SK-N-SH treated with all-trans-retinoic acid at 6 μM for 48 hours (cell line): ENCODE measurements around the gene PHF3.

Experiments used
- ATAC-seq: fragments of 200-7000 bp; cut with Tn5 transposase; 3 replicates; pipeline ENCODE4 v1.9.1; 2020; ENCODE audit warnings: mild to moderate bottlenecking, moderate library complexity
- ARNTL ChIP-seq: fragments of 450-650 bp; formaldehyde crosslinking; IDR thresholded peaks from 2 replicates; pipeline ENCODE4 v1.5.0; 2020; ENCODE audit warnings: low read depth, mild to moderate bottlenecking, moderate library complexity, borderline replicate concordance
- BACH2 ChIP-seq: fragments of 250-450 bp; sonication (Bioruptor Pico); IDR thresholded peaks from 2 replicates; pipeline ENCODE4 v1.9.0; 2021; ENCODE audit warnings: mild to moderate bottlenecking, borderline replicate concordance
- CREB5 ChIP-seq: fragments of 250-450 bp; sonication (Bioruptor Pico); IDR thresholded peaks from 2 replicates; pipeline ENCODE4 v1.5.1; 2020; ENCODE audit warnings: low read depth, mild to moderate bottlenecking, moderate library complexity
- CSDC2 ChIP-seq: fragments of 250-450 bp; sonication (Bioruptor Pico); IDR thresholded peaks from 2 replicates; pipeline ENCODE4 v1.5.0; 2020; ENCODE audit warnings: mild to moderate bottlenecking, moderate library complexity
- ESRRG ChIP-seq: fragments of 250-450 bp; sonication (Bioruptor Pico); IDR thresholded peaks from 2 replicates; pipeline ENCODE4 v1.6.1; 2021; ENCODE audit warnings: mild to moderate bottlenecking
- POU6F1 ChIP-seq: fragments of 250-450 bp; sonication (Bioruptor Pico); IDR thresholded peaks from 2 replicates; pipeline ENCODE4 v1.8.0; 2021; ENCODE audit warnings: low read depth, mild to moderate bottlenecking, moderate library complexity, borderline replicate concordance
- PPARA ChIP-seq: fragments of 250-450 bp; sonication (Bioruptor Pico); IDR thresholded peaks from 2 replicates; pipeline ENCODE4 v1.5.0; 2020; ENCODE audit warnings: mild to moderate bottlenecking, borderline replicate concordance
- RARB ChIP-seq: fragments of 250-450 bp; sonication (Bioruptor Pico); IDR thresholded peaks from 2 replicates; pipeline ENCODE4 v1.8.0; 2021; ENCODE audit warnings: mild to moderate bottlenecking, moderate library complexity
- SNAI2 ChIP-seq: fragments of 250-450 bp; sonication (Bioruptor Pico); IDR thresholded peaks from 2 replicates; pipeline ENCODE4 v1.5.0; 2020; ENCODE audit warnings: mild to moderate bottlenecking, moderate library complexity
- TOX ChIP-seq: fragments of 250-450 bp; sonication (Bioruptor Pico); IDR thresholded peaks from 2 replicates; pipeline ENCODE4 v1.8.0; 2021; ENCODE audit warnings: mild to moderate bottlenecking, moderate library complexity, borderline replicate concordance
- ZFP3 ChIP-seq: fragments of 250-450 bp; sonication (Bioruptor Pico); IDR thresholded peaks from 2 replicates; pipeline ENCODE4 v1.5.0; 2020; ENCODE audit warnings: mild to moderate bottlenecking, moderate library complexity
- ZFP30 ChIP-seq: fragments of 450-650 bp; formaldehyde crosslinking; IDR thresholded peaks from 2 replicates; pipeline ENCODE4 v1.5.0; 2022; ENCODE audit warnings: mild to moderate bottlenecking, moderate library complexity
- ZNF565 ChIP-seq: fragments of 450-650 bp; formaldehyde crosslinking; conservative IDR thresholded peaks from 2 replicates; pipeline ENCODE4 v1.5.0; 2020; ENCODE audit warnings: low read depth, mild to moderate bottlenecking, moderate library complexity
- ZNF70 ChIP-seq: fragments of 450-650 bp; formaldehyde crosslinking; IDR thresholded peaks from 2 replicates; pipeline ENCODE4 v1.5.0; 2020; ENCODE audit warnings: mild to moderate bottlenecking, moderate library complexity
- ZNF8 ChIP-seq: fragments of 450-650 bp; formaldehyde crosslinking; IDR thresholded peaks from 2 replicates; pipeline ENCODE4 v1.5.0; 2020; ENCODE audit warnings: mild to moderate bottlenecking, moderate library complexity
- TF ChIP-seq, protein P1 (sequence below): fragments of 250-450 bp; sonication (Bioruptor Pico); IDR thresholded peaks from 2 replicates; pipeline ENCODE4 v1.5.0; 2020; ENCODE audit warnings: mild to moderate bottlenecking, moderate library complexity
- TF ChIP-seq, protein P2 (sequence below): fragments of 250-450 bp; sonication (Bioruptor Pico); IDR thresholded peaks from 2 replicates; pipeline ENCODE4 v1.8.0; 2020; ENCODE audit warnings: mild to moderate bottlenecking, moderate library complexity, borderline replicate concordance
- TF ChIP-seq, protein P3 (sequence below): fragments of 250-450 bp; sonication (Bioruptor Pico); IDR thresholded peaks from 2 replicates; pipeline ENCODE4 v1.5.1; 2021; ENCODE audit warnings: mild to moderate bottlenecking, moderate library complexity

PHF3 gene

GRCh38 chr6:63592886-63593285 is 42.7 kb upstream of the PHF3 start:
- TF ChIP-seq POU6F1 (CRISPR knock-in tag): no peak
- no peak for TF ChIP-seq ZFP3
- no peak for TF ChIP-seq ZFP30 (CRISPR knock-in tag)
- TF ChIP-seq TOX (CRISPR knock-in tag): no peak
- TF ChIP-seq CREB5 (CRISPR knock-in tag): no peak
- no peak for TF ChIP-seq ESRRG (CRISPR knock-in tag)
- no peak for TF ChIP-seq ZNF70 (CRISPR knock-in tag)
- TF ChIP-seq RARB (CRISPR knock-in tag): no peak
- no peak for TF ChIP-seq PPARA (CRISPR knock-in tag)
- TF ChIP-seq, protein P1, sequence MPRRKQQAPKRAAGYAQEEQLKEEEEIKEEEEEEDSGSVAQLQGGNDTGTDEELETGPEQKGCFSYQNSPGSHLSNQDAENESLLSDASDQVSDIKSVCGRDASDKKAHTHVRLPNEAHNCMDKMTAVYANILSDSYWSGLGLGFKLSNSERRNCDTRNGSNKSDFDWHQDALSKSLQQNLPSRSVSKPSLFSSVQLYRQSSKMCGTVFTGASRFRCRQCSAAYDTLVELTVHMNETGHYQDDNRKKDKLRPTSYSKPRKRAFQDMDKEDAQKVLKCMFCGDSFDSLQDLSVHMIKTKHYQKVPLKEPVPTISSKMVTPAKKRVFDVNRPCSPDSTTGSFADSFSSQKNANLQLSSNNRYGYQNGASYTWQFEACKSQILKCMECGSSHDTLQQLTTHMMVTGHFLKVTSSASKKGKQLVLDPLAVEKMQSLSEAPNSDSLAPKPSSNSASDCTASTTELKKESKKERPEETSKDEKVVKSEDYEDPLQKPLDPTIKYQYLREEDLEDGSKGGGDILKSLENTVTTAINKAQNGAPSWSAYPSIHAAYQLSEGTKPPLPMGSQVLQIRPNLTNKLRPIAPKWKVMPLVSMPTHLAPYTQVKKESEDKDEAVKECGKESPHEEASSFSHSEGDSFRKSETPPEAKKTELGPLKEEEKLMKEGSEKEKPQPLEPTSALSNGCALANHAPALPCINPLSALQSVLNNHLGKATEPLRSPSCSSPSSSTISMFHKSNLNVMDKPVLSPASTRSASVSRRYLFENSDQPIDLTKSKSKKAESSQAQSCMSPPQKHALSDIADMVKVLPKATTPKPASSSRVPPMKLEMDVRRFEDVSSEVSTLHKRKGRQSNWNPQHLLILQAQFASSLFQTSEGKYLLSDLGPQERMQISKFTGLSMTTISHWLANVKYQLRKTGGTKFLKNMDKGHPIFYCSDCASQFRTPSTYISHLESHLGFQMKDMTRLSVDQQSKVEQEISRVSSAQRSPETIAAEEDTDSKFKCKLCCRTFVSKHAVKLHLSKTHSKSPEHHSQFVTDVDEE: no peak
- no peak for TF ChIP-seq ZNF8 (CRISPR knock-in tag)
- TF ChIP-seq, protein P2, sequence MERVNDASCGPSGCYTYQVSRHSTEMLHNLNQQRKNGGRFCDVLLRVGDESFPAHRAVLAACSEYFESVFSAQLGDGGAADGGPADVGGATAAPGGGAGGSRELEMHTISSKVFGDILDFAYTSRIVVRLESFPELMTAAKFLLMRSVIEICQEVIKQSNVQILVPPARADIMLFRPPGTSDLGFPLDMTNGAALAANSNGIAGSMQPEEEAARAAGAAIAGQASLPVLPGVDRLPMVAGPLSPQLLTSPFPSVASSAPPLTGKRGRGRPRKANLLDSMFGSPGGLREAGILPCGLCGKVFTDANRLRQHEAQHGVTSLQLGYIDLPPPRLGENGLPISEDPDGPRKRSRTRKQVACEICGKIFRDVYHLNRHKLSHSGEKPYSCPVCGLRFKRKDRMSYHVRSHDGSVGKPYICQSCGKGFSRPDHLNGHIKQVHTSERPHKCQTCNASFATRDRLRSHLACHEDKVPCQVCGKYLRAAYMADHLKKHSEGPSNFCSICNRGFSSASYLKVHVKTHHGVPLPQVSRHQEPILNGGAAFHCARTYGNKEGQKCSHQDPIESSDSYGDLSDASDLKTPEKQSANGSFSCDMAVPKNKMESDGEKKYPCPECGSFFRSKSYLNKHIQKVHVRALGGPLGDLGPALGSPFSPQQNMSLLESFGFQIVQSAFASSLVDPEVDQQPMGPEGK (CRISPR knock-in tag): no peak
- TF ChIP-seq ZNF565 (CRISPR knock-in tag): no peak
- no peak for TF ChIP-seq SNAI2 (CRISPR knock-in tag)
- no peak for ATAC-seq

DNA sequence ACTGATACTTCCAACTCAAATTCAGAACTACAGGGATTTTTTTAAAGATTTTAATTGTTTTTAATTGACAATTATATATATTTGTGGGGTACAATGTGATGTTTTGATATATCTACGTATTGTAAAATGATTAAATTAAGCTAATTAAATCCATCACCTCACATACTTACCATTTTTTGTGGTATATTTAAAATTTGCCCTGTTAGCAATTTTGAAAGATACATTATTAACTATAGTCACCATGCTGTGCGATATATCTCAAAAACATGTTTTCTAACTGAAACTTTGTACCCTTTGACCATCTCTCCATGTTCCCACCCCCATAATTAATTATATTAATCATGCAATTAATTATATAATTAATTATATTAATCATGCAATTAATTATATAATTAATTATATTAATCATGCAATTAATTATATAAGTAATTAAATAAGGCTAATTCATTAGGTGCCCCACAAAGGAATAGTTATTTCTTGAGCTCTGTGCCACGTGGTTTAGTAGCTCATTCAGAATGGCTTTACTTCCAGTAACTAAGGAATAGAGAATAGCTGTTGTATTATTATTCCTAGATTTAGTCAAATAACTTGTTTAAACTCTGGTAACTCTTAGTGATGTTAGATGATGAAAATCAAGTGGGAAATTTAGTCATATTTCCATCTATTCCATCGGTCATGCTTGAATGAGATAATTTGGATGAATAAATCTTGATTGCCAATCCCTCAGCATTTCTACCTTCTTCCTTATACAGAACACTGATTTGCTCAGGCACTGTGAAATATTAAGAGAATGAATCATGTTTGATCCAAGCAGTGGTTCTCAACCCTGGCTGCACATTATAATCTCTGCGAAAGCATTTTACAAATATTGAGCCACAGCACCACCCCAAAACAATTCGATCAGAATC is 38.2 kb upstream of the PHF3 start:
- ATAC-seq: peak; percentile 78
- TF ChIP-seq, protein P3, sequence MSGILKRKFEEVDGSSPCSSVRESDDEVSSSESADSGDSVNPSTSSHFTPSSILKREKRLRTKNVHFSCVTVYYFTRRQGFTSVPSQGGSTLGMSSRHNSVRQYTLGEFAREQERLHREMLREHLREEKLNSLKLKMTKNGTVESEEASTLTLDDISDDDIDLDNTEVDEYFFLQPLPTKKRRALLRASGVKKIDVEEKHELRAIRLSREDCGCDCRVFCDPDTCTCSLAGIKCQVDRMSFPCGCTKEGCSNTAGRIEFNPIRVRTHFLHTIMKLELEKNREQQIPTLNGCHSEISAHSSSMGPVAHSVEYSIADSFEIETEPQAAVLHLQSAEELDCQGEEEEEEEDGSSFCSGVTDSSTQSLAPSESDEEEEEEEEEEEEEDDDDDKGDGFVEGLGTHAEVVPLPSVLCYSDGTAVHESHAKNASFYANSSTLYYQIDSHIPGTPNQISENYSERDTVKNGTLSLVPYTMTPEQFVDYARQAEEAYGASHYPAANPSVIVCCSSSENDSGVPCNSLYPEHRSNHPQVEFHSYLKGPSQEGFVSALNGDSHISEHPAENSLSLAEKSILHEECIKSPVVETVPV (CRISPR knock-in tag): no peak
- TF ChIP-seq ZFP30 (CRISPR knock-in tag): no peak
- no peak for TF ChIP-seq TOX (CRISPR knock-in tag)
- TF ChIP-seq ZNF8 (CRISPR knock-in tag): no peak
- no peak for TF ChIP-seq BACH2
- TF ChIP-seq ZNF70 (CRISPR knock-in tag): no peak
- TF ChIP-seq SNAI2 (CRISPR knock-in tag): no peak
- no peak for TF ChIP-seq ESRRG (CRISPR knock-in tag)
- TF ChIP-seq ZFP3: no peak
- TF ChIP-seq, protein P2 (CRISPR knock-in tag): no peak
- no peak for TF ChIP-seq ARNTL (CRISPR knock-in tag)
- TF ChIP-seq CSDC2 (CRISPR knock-in tag): no peak
